HG03442 (cell line): ENCODE results near the gene ITCH.
"Not testable (repeated sequence)": the region's sequence is repeated elsewhere in the genome, so short reads cannot be mapped to it uniquely, and the experiment has no call there.

Source experiments
- ATAC-seq: cut with Tn5 transposase; IDR thresholded peaks from one replicate; pipeline ENCODE4 v1.9.1; 2021; ENCODE audit warnings: mild to moderate bottlenecking, moderate library complexity; ENCODE audit not compliant: unreplicated experiment

ITCH gene

DNA sequence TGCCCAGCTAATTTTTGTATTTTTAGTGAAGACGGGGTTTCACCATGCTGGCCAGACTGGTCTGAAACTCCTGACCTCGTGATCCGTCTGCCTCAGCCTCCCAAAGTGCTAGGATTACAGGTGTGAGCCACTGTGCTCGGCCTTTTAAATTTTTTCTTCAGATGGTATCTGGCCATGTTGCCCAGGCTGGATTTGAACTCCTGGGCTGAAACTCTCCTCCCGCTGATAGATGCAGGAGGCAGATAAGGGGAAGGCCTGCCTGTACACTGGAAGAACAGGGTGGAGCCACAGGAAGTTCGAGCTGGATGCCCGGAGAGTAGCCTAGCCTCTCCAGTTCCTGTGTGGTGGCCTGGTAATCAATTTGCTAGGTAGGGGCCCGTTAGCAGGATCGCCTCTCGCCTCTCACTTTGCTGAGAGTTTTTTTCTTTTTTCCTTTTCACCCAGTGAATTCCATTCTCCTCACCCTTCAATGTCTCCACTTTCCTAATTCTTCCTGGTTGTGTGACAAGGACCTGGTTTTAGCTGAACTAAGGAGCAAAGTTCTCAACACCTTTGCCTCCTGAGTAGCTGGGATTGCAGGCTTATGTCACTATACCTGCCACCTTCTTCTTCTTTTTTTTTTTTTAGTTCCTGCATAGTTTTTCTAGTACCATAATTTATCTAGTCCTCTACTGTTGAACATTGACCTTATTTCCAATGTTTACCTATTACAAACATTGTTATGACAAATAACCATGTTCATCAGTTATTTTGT, 19.4 kb upstream of the ITCH start:
- no peak for ATAC-seq

DNA sequence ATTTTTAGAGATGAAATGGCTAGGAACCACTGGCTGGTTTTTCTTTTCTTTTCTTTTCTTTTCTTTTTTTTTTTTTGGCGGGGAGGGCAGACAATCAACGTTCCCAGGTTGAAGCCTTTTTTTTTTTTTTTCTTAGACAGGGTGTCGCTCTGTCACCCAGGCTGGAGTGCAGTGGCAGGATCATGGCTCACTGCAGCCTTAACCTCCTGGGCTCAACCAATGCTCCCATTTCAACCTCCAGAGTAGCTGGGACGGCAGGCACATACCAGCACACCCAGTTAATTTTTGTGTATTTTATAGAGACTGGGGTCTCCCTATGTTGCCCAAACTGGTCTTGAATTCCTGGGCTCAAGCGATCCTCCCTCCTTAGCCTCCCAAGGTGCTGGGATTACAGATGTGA, 18.8 kb upstream of the ITCH start:
- no peak for ATAC-seq

DNA sequence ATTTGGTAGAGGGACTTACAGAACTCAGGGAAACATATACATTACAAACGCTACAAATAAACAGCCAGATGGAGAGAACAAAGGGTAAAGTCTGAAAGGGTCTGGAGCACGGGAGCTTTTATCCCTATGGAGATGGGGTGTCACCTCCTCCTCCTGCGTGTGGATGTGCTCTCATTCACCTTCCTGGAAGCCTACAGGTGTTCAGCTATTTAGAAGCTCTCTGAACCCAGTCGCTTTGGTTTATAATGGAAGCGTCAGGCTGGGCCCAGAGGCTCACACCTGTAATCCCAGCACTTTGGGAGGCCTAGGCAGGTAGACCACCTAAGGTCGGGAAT, 17.7 kb upstream of the ITCH start:
- ATAC-seq, result no peak

DNA sequence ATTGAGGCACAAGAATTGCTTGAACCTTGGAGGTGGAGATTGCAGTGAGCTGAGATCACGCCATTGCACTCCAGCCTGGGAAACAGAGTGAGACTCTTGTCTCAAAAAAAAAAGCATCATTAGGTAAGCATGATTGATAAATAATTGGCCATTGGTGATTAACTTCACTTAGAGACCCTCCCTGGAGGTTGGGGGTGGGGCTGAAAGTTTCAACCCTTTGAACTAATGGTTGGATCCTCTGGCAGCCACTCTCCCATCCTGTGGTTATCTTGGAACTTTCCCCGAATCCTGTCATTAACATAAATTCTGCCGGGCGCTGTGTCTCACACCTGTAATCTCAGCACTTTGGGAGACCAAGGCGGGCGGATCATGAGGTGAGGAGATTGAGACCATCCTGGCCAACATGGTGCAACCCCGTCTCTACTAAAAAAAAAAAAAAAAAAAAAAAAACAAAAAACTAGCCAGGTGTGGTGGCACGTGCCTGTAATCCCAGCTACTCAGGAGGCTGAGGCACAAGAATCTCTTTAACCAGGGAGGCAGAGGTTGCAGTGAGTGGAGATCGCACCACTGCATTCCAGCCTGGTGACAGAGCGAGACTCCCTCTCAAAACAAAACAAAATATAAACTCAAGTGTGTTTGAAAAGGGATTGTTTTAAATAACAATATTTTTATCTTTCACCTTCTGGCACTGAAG, 17.1 kb upstream of the ITCH start:
- ATAC-seq, result not testable (repeated sequence)

DNA sequence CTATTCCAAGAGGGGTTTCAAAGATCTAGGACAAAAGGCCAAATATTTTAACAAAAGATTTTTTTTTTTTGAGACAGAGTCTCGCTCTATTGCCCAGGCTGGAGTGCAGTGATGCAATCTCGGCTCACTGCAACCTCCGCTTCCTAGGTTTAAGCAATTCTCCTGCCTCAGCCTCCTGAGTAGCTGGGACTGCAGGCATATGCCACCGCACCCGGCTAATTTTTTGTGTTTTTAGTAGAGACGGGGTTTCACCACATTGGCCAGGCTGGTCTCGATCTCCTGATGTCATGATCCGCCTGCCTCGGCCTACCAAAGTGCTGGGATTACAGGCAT, 16.6 kb upstream of the ITCH start:
- ATAC-seq, result not testable (repeated sequence)

DNA sequence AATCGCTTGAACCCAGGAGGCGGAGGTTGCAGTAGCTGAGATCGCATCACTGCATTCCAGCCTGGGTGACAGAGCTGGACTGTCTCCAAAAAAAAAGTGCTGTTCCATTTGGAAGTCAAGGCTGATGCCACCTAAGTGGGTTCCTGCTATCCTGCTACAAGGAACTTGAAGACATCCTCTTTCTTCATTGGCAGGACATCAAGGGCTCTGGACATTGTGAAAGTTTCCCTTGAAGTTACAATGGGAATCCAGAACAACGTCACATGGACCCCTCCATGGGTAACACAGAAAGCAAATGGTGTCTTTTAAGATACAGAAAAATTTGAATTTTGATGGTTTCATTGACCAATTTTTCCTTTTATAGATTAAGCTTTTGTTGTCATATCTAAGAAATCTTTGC, 15.5 kb upstream of the ITCH start:
- ATAC-seq, result no peak

DNA sequence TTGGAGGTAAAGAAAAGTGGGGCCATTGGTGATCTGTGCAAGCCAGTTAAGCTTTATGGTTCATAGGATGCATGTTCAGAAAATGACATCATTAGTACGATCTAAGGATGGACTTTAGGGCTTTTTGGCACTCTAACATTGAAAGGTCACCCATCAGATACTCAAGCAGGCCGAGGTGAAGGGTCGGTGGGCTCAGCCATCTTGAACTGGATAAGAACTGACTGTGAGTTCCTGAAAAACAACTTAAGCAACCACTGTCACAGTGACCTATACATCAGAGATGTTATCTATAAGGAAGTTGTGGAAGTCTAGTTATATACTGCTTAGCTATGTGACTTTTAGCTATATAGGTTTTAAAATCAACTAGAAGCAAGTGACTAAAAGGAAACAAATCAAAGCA, 13.0 kb upstream of the ITCH start:
- ATAC-seq, result no peak

DNA sequence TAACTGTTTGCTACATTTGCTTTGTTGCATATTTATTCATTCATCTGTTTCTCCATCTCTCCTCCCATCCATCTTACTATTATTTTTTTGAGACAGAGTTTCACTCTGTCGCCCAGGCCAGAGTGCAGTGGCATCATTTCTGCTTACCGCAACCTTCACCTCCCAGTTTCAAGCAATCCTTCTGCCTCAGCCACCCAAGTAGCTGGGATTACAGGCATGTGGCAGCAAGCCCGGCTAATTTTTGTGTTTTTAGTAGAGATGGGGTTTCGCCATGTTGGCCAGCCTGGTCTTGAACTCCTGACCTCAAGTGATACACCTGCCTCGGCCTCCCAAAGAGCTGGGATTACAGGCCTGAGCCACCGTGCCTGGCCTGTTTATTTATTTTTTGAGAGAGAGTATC, 9.6 kb upstream of the ITCH start:
- not testable (repeated sequence) for ATAC-seq

DNA sequence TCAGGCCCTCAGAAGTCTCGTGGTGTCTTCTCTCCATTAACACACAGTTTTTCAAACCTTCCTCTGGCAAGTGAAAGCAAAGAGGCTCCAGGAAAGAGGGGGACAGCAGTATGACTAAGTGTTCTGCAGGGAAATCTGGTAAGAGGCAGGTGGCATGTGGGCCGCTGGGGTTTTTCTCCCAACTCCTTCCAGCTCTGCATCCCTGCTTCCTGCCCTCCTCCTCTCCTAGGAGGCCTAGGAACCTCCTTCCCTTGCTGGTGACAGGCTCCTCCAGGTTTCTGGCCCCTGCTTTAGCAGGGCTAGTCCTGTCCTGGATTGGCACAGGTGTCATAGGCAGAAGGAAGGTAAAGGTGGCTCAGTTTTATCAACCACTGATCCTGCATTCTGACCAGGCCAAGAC, 7.6 kb upstream of the ITCH start:
- ATAC-seq, result no peak

DNA sequence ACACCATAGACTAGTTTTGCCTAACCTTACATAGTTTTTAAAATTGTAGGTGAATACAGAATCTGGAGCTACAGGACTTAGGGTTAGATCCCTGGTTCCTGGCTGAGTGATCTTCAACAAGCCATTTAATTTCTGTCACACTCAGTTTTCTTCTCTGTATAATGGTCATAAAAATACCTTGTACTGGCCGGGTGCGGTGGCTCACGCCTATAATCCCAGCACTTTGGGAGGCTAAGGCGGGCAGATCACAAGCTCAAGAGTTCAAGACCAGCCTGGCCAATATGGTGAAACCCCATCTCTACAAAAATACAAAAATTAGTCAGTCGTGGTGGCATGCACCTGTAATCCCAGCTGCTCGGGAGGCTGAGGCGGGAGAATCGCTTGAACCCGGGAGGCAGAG, 3.3 kb upstream of the ITCH start:
- not testable (repeated sequence) for ATAC-seq

DNA sequence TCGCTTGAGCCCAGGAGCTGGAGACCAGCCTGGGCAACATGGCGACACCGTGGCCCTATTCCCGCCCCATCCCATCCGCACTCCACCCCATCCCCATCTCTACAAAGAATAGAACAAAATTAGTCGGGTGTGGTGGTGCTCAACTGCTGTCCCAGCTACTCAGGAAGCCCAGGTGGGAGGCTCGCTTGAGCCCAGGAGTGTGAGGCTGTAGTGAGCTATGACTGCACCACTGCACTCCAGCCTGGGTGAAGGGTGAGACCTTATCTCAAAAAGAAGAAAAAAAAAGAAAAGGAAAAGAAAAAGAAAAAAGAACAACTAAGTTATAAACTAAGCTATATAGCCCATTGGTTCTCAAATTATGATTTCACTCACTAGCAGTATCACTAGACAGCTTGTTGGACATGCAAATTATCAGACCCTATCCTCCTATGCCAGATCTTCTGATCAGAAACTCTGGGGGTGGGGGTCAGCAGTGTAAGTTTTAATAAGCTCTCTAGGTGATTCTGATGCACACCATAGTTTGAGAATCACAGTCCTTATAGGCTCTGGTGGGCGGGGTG, 491 bp upstream of the ITCH start:
- peak; percentile 1 for ATAC-seq

DNA sequence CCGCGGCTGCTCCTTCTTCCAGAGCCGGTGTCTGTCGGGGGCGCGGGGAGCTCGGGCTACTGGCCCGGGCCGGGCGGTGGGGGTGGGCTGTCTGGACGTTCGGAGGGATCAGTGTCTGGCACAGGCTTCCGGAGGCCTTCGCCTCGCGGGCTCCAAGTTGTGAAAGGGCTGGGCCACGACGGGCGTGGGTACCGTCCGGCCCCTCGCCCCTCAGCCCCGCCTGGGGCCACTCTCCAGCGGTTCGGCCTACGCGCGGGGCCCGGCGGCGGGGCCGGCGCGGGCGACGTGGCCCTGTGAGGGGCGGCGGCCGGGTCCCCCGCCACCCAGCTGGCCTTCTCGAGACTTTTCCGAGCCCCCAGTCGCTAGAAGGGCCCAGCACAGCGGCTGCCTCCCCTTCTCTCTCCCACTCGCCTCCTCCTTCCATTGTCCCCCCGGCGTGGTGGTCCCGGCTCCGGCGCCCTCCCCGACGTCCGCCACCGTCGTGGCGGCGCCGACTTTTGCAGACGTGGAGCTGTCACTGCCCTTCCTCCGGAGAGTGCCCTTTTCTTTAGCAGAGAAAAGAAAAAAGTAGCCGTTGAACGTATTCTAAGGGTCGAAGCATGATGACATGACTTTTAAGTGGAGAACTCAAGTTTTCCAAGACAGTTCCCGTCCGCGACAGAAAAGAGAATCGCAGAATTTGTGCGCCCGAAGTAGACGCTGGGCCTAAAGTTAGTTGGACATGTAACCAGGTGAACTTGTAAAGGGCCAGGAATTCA, 571 bp downstream of the ITCH start:
- ATAC-seq, result peak; percentile 38

DNA sequence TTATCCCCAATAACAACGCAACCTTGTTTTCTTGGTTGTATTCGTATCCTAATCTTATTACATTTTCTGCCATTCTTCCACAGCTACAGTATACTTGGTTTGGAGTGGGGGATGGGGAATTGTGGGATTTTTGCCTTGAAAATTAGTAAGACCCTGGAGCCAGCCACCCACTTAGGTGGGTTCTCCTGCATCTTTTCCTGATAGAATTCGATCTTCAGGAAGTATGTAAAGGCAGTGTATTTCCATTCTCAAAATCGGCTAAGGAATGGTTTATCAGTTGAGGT, 1.1 kb downstream of the ITCH start:
- ATAC-seq, result no peak

DNA sequence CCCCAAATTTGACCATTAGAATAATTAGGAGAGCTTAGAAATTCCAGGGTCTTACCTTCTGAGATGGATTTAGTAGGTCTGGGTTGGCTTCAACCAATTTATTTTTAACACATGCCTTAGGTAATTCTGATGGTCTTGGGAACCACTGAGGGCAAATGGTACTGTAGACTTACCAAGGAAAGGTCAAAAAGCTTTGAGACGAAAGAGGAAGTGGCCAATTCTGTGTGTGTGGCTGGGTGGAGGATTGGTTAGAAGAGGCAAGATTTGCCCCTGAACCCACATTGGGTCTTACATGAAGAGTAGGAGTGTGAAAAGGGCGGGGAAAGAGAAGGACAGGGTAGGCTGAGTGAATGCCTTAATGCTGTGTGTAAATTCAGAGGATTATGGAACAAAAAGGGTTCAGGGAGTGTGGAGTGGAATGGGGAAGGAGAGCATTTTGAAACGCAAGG, 2.7 kb downstream of the ITCH start:
- ATAC-seq, result peak; percentile 38

DNA sequence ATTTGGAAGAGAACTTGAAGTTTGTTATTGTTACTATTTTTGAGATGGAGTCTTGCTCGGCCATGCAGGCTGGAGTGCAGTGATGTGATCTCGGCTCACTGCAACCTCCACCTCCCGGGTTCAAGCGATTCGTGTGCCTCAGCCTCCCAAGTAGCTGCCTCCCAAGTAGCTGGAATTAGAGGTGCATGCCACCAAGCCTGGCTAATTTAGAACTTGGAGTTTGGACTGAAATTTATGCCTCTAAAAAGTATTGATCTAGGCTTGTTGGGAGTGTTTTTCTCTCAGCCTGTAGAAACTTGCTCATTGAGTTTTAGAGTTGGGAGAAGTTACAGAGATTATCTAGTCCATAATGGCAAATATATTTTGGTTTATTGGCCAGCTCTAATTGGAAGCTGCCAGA, 4.1 kb downstream of the ITCH start:
- ATAC-seq, result no peak

DNA sequence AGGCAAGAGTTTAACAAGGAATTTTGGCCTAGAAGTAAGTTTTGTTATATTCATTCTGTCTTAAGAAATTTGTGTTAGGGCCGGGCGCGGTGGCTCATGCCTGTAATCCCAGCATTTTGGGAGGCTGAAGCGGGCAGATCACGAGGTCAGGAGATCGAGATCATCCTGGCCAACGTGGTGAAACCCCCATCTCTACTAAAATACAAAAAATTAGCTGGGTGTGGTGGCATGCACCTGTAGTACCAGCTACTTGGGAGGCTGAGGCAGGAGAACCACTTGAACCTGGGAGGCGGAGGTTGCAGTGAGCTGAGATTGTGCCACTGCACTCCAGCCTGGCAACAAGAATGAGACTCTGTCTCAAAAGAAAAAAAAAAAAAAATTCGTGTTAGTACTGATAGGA, 4.8 kb downstream of the ITCH start:
- ATAC-seq, result not testable (repeated sequence)

DNA sequence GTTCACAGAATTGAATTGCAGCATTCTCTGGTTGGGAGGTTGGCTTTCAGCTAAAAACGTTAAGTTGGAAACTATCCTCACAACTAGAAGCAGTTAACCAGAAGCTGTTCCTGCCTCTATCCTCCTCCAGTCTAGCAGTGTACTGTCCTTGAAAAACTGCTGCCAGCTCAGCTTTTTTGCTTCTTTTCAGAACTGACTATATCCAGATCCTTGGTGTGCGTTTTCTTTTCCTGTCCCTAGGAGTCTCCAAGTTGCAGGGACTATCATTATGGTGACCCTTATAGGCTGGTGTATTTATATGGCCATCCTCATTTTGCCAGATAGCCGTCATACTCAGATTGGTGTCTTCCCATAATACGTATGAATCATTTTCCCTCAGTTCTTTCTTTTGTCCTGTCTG, 5.5 kb downstream of the ITCH start:
- no peak for ATAC-seq

DNA sequence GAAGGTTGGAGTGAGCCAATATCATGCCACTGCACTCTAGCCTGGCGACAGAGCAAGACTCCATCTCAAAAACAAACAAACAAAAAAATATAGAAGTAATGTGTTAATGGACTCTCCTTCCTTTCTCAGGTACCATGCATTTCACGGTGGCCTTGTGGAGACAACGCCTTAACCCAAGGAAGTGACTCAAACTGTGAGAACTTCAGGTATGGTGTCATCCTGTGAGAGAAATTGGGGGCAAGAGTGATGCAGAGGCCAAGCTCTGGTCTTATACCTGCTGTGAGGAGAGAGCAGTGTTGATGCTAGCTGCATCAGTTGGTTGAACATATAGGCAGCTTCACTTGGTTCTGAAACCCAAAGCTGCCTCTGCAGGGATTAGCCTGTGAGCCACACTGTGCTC, 6.2 kb downstream of the ITCH start:
- no peak for ATAC-seq

DNA sequence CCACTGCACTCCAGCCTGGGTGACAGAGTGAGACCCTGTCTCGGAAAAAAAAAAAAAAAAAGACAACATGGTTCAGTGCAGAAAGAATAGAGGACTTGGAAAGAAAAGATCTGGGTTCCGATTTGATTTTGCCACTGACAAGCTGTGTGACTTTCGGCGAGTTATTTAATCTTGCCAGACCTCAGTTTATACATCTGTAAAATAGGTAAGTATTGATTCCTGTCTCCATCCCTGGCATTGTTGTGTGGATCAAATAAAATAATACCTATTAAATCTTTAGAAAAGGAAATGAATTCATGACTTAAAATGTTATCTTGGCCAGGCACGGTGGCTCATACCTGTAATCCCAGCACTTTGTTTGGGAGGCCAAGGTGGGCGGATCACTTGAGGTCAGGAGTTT, 7.0 kb downstream of the ITCH start:
- ATAC-seq, result no peak

DNA sequence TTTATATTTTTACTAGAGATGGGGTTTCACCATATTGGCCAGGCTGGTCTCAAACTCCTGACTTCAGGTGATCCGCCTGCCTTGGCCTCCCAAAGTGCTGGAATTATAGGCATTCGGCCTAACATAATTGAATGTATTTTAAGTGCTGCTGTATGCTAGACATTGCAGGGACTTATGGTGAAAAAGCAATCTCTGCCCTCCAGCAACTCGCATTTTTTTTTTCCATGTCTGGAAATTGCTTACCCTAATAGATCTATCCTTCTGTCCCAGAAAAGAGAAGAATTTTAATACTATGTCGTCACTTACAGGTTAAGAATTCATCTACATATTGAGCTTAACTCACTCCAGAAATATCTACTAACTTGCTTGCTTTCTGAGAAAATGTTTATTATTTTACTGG, 10.4 kb downstream of the ITCH start:
- no peak for ATAC-seq

DNA sequence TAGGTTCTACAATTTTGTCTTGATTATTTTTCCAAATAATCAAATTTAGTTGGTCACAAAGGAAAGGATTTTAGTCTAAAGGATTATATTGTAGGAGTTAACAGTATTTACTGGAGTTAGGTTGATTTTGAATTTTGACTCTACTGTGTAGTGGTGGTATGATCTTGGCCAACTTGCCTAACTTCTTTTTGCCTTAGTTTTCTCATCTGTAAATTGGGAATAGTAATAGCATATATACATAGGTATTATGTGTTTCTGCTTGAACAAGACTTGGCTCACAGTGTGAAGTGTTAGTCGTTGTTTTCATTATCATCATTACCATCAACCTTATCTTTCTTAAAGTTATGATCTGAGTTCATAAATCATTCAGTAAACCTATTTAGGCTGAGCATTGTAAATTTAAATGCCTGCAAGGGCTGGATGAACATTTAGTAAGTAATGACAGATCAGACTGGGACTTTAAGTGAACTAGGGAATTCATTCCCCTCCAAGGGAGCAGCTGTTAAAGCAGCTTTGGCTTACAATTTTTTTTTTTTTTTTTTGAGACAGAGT, 11.2 kb downstream of the ITCH start:
- ATAC-seq, result no peak

DNA sequence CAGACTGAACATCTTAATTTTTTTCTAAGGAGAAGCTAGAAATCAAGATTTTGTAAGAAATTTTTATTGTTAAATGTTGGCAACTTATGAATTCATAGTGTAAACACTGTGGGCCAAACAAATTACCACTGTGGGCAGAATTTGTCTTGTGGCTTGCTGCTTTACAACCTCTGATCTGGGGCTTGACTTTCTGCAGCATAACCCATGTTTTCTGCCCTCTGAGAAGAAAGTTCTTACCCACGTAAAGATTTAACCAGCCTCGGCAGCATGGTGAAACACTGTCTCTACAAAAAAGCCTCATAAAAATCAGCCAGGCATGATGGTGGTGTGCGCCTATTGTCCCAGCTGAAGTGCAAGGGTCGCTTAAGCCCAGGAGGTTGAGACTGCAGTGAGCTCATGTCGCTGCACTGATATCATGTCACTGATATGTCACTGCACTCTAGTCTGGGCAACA, 12.9 kb downstream of the ITCH start:
- no peak for ATAC-seq
